GM23248 (cell line): ENCODE results near the gene ANAPC2.

Experiments used
- EZH2 ChIP-seq: fragments of 200-600 bp; sonication (generic); IDR thresholded peaks from 2 replicates; pipeline ENCODE4 v1.6.1; 2018; ENCODE audit warnings: antibody characterized with exemption, mild to moderate bottlenecking; ENCODE audit not compliant: insufficient read depth, poor library complexity, severe bottlenecking
- EZH2phosphoT487 ChIP-seq: fragments of 200-600 bp; sonication (generic); IDR thresholded peaks from 2 replicates; pipeline ENCODE4 v1.6.1; 2018; ENCODE audit warnings: antibody characterized with exemption, moderate library complexity, mild to moderate bottlenecking, low read depth; ENCODE audit not compliant: insufficient read depth

GRCh38 chr9:137234758-137235423 lies 46.5 kb upstream of the ANAPC2 start:
- no peak for TF ChIP-seq EZH2
- TF ChIP-seq EZH2phosphoT487: no peak
